Effector memory CD8-positive, alpha-beta T cell (primary cell): ENCODE results near the gene DPEP2NB.

Experiments used
- ATAC-seq: fragments of 150-1000 bp; cut with Tn5 transposase; replicated peaks from 2 replicates; pipeline ENCODE4 v1.10.0; 2021; ENCODE audit warnings: mild to moderate bottlenecking, moderate library complexity
- DNase-seq, 3 experiments: peaks; one replicate each; pipeline ENCODE4 v3.0.0; 2021
- H3K27ac Mint-ChIP-seq, 2 donors: one replicate each; pipeline ENCODE4 v1.8.0; 2022; ENCODE audit warnings: mild to moderate bottlenecking in 2 of 2, mixed read lengths in 2 of 2, moderate library complexity in 2 of 2
- H3K27me3 Mint-ChIP-seq, 2 donors: one replicate each; pipeline ENCODE4 v1.8.0; 2022; ENCODE audit warnings: mixed read lengths in 2 of 2
- H3K36me3 Mint-ChIP-seq: one replicate; pipeline ENCODE4 v1.8.0; 2022; ENCODE audit warnings: mild to moderate bottlenecking, moderate library complexity, mixed read lengths; ENCODE audit not compliant: insufficient read depth
- H3K4me1 Mint-ChIP-seq, 2 donors: one replicate each; pipeline ENCODE4 v1.8.0; 2022; ENCODE audit warnings: low read depth in 2 of 2, mixed read lengths in 2 of 2
- H3K4me3 Mint-ChIP-seq, 2 donors: one replicate each; pipeline ENCODE4 v1.8.0; 2022; ENCODE audit warnings: mild to moderate bottlenecking in 2 of 2, mixed read lengths in 2 of 2, moderate library complexity in 2 of 2
- H3K9me3 Mint-ChIP-seq, 2 donors: one replicate each; pipeline ENCODE4 v1.8.0; 2022; ENCODE audit warnings: mixed read lengths in 2 of 2

The DPEP2NB gene

DNA sequence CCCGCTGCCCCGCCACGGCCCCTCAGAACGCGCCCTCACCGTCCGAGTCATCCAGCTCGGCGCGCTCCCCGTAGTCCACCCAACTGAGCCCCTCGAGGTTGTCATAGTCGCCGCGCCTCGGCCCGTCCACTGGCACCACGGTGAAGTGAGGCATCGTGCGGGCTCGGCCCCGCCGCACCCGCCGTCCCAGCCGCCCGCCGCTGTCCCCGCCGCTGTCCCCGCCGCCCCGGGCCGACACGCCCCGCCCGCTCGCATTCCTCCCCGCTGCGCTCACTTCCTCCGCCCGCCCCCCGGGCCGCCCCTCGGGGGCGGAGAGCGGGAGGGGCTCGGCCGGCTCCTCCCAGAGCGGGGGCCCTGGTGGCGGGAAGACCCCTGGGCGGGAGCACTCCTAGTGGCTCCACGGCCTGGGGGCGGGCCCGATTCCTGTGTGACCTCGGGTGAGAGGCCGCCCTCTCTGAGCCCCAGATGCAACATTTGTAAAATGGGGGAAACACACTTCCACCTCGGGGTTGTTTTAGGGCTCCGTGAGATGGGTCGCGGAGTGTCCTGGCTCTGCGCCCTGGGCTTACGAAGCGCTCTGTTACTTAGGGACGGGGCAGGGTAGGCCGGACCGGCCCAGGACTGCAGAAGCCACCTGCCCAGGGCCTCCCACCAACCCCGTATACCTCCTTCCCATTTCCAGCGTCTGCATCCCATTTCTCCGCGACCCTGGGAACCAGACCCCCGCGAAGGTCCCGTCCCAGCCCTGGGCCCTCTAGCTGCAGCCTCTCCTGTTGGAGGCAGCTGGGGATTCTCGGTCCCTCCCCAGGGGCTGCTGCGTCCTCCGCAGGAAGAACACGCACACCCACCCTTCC is 47.1 kb downstream of the DPEP2NB start, which contains the start of gene SLC12A4:
SLC12A4 (minus strand) TSS at position 238 of the 854 bp plus-strand sequence; CDS start at position 154, 84 bp downstream.
- H3K9me3 Mint-ChIP-seq: no peaks in the 10 kb centered on the region
- ATAC-seq: peak; percentile 86
- peak within 1 kb of the TSS; percentile 92 to 93 for H3K27ac Mint-ChIP-seq
- H3K4me3 Mint-ChIP-seq: peak within 1 kb of the TSS; percentile 91 to 92
- no peaks in the 10 kb centered on the region for H3K27me3 Mint-ChIP-seq
- peaks cover 19 to 23% of the 10 kb centered on the region in 2 donors for H3K4me1 Mint-ChIP-seq
- no peaks in the 10 kb centered on the region for H3K36me3 Mint-ChIP-seq
- DNase-seq: peak; percentile 83 to 86 (median 84)

DNA sequence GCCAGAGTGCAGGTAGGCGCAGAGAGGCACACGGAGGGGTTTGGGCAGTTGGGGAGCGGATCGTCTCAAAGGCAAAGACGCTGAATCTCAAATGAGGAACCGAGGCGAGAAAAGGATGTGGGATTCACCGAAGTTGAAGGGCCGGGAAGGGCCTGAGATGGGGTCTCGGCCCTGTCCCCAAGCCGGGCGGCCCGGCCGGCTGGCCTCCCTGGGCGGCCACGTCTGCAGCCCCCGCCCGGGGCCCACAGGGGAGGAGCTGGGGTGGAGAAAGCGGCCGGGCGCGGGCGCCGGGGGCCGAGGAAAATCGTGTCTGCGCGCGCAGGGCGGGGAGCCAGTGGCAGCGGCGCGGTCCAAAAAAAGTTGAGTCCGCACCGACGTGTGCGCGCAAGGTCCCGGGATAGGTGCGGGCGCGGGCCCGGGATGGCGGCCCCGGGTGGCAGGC is 47.7 kb downstream of the DPEP2NB start:
- ATAC-seq (peak; percentile 9), DNase-seq (peak in 1 of 3 experiments; percentile 8)
- Mint-ChIP-seq H3K27me3 (no peaks in the 10 kb centered on the region), H3K4me1 (peaks cover 19 to 23% of the 10 kb centered on the region in 2 donors), H3K9me3 (no peaks in the 10 kb centered on the region), H3K4me3 (peak overlapping the region; percentile 91 to 92), H3K36me3 (no peaks in the 10 kb centered on the region), H3K27ac (peak overlapping the region; percentile 87 to 92)

DNA sequence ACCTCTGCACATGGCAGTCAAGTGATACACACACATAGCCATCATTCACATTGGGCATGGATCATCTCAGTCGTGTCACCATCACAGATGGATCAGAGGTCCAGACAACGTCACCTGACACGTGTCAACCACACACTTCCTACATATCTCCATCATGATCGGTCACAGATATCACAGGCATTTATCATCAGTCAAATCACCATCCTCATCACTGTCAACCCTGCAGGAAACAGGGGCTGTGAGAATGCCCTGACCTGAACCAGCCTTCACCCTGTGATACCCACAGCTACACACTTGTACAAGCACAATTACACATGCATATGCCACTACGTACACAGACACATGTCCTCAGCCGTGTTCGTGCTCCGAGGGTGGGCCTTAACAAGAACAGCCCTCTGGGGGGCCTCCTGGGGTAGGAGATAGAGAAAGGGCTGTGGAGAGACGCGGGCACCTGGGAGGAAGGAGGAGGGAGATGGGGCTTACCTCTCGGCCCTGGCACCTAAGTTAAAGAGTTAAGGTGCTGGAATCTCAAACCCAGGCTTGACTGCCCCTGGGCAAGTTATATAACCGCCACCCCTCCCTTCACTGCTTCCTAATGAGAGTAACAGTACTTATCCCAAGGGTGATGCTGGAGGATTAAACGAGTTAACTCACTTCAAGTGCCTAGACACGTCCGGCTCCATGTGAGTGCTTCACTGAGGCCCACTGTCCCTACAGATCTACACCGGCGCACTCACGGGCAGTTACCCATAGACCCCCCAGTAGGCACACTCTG is 48.3 kb downstream of the DPEP2NB start:
- DNase-seq (peak in 2 of 3 experiments; percentile 11 to 27), ATAC-seq (peak; percentile 23)
- Mint-ChIP-seq H3K27me3 (no peaks in the 10 kb centered on the region), H3K4me3 (peak overlapping the region; percentile 91 to 92), H3K9me3 (no peaks in the 10 kb centered on the region), H3K4me1 (peaks cover 19 to 23% of the 10 kb centered on the region in 2 donors), H3K36me3 (peaks cover 3% of the 10 kb centered on the region), H3K27ac (peak overlapping the region; percentile 87 to 92)

DNA sequence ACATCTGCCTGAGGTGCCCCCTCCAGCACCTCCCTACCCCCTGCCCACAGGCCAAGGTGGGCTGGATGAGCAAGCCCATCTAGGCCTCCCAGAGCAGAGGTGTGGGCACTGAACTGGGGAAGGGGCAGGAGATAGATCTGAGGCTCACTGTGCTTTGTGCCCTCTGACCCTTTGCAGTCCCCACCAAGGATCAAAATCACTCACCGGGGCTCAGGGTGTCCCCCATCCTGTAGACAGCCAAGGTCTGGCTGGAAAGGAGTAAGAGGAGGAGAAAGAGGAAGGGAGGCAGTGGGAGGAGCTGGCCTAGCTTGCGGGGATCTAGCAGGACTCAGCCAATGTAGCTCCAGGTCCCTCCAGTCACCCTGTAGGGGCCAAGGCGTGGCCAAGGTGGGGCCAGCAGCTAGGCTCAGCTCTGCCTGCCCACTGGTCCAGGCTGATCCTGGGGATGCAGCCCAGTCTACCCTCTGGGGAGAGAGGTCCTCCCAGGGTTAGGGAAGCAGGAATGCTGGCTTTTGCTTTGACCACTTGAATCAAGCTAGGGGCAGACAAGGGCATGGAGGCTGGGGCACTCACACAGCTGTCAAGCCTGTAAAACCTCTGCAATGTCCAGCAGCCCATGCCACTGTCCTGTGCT is 49.0 kb downstream of the DPEP2NB start:
- Mint-ChIP-seq H3K27ac (peak overlapping the region; percentile 12 to 67), H3K36me3 (peaks cover 3% of the 10 kb centered on the region)

DNA sequence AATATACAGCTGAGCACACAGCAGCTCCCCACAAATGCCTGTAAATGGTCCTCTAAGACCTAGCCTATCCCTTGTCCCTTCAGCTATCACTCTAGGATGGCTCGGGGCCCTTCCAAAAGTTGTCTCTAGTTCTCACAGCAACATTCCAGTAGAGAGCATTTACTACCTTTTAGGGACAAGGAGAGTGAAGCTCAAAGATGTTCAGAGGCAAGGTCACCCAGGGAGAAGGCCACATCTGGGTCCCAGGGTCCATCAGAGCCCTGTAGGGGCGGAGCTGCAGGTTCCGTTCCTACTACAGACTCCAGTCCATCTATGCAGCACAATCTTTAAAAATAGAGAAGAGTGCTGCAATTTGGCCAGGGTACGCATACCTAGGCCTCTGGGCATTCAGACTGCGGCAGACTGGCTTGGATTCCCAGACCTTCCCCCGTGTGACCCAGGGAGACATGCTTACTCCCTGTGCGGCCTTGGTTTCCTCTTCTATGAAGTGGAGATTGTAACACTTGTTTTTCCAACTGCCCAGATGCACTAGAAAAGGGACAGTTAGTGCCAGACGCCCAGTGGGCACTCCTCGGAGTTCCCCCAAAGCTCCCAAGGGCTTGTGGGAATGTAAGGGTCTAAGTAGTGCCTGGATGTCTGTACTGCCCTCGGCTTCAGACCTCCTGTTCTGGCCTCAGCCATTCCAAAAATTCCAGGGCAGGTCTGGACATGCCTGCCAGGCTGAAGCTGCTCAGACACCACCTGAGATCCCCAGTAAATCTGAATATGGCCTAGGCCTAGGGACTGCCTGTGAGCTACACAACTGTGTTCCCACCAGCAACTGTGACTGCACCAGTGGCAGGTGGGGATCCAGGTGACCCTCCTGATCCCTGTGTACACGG is 49.8 kb downstream of the DPEP2NB start:
- Mint-ChIP-seq H3K27ac (peak overlapping the region; percentile 12 to 67), H3K9me3 (no peaks in the 10 kb centered on the region), H3K36me3 (peaks cover 3% of the 10 kb centered on the region), H3K4me3 (peak overlapping the region; percentile 91 to 92), H3K27me3 (no peaks in the 10 kb centered on the region), H3K4me1 (peaks cover 19 to 23% of the 10 kb centered on the region in 2 donors)
- no peak for DNase-seq
- ATAC-seq: no peak

More for the DNA sequence above, 49.0 kb downstream of the DPEP2NB start:
- Mint-ChIP-seq H3K9me3 (no peaks in the 10 kb centered on the region), H3K4me3 (peak overlapping the region; percentile 91 to 92), H3K27me3 (no peaks in the 10 kb centered on the region), H3K4me1 (peaks cover 19 to 23% of the 10 kb centered on the region in 2 donors)
- ATAC-seq (no peak), DNase-seq (no peak)

DNA sequence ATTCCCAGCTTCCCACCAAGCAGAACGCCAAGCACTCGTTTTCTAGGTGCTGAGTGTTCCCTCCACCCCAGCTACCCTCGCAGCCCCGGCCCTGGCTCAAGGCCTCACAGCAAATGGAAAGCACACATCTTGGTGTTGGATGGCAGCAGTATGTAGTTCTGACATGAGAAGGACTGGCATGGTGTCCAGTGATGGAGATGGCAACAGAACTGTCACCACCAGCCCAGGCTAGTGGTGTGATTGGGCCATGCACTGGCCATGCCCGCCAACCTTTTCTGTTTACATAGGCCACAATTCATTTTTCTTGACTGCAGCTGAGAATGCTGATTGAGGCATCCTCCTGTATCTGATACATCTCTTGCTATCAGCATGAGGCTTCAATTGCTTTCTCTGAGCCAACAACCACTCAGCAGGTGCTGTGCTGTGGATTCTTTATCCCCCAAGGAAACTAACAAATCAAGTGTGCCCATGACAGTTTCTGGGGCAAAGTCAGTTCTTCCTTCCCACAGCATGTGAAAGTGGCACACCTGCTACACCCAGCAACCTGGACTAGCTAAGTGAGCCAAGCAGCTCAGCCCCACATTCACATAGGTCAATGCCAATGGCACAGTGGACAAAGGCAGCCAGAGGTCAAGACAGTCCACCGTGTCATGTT is 51.1 kb downstream of the DPEP2NB start:
- Mint-ChIP-seq H3K36me3 (peaks cover 3% of the 10 kb centered on the region), H3K27me3 (no peaks in the 10 kb centered on the region), H3K4me1 (peaks cover 16 to 21% of the 10 kb centered on the region in 2 donors), H3K27ac (peak overlapping the region in 1 of 2 donors; percentile 49), H3K4me3 (no peak overlapping the region), H3K9me3 (no peaks in the 10 kb centered on the region)
- DNase-seq (no peak), ATAC-seq (no peak)

DNA sequence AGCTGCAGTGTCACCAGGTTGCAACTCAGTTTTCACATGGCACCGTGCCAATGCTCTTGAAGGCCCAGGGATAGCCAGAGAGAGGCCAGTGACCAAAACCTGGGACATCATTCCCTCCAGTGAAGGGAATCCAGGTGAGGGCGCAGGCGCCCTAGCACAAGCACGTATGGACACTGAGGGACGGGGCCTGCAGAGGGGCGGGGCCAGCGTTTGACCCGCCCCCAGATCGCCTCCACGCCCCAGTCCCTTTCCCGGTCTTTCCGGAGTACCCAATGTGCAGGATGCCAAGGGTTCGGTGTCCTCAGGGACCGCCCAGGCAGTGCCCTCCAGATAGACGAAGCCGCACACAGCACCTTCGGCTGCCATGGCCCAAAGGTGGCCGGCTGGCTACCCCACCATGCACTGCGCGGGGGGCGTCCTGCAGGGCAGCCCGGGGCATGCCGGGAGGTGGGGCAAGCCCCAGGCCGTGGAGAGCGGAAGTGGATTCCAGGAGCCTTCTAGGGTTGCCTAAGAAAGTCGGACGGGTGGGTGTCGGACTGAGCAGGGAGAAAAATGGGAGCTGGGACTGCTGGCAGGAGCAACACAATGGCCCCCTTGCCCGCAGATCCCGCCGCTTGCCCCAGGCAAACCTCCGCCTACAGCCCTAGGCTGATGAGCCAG is 51.9 kb downstream of the DPEP2NB start:
- H3K27me3 Mint-ChIP-seq: no peaks in the 10 kb centered on the region
- peaks cover 3% of the 10 kb centered on the region for H3K36me3 Mint-ChIP-seq
- ATAC-seq (no peak), DNase-seq (no peak)
- peaks cover 10 to 18% of the 10 kb centered on the region in 2 donors for H3K4me1 Mint-ChIP-seq
- H3K9me3 Mint-ChIP-seq: no peaks in the 10 kb centered on the region
- H3K27ac Mint-ChIP-seq: no peak overlapping the region
- no peak overlapping the region for H3K4me3 Mint-ChIP-seq
